Measurements from ENCODE around the gene KCNA10.

- TF ChIP-seq MAX (CRISPR knock-in tag; IDR thresholded peaks at IDR 0.05): no peak
- TF ChIP-seq, protein P1, sequence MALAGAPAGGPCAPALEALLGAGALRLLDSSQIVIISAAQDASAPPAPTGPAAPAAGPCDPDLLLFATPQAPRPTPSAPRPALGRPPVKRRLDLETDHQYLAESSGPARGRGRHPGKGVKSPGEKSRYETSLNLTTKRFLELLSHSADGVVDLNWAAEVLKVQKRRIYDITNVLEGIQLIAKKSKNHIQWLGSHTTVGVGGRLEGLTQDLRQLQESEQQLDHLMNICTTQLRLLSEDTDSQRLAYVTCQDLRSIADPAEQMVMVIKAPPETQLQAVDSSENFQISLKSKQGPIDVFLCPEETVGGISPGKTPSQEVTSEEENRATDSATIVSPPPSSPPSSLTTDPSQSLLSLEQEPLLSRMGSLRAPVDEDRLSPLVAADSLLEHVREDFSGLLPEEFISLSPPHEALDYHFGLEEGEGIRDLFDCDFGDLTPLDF (CRISPR knock-in tag; IDR thresholded peaks at IDR 0.05): no peak
- TF ChIP-seq, protein P2, sequence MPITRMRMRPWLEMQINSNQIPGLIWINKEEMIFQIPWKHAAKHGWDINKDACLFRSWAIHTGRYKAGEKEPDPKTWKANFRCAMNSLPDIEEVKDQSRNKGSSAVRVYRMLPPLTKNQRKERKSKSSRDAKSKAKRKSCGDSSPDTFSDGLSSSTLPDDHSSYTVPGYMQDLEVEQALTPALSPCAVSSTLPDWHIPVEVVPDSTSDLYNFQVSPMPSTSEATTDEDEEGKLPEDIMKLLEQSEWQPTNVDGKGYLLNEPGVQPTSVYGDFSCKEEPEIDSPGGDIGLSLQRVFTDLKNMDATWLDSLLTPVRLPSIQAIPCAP (CRISPR knock-in tag; IDR thresholded peaks at IDR 0.05): no peak
- no peak for TF ChIP-seq CTCF (IDR thresholded peaks at IDR 0.05)
- TF ChIP-seq, protein P3, sequence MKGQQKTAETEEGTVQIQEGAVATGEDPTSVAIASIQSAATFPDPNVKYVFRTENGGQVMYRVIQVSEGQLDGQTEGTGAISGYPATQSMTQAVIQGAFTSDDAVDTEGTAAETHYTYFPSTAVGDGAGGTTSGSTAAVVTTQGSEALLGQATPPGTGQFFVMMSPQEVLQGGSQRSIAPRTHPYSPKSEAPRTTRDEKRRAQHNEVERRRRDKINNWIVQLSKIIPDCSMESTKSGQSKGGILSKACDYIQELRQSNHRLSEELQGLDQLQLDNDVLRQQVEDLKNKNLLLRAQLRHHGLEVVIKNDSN (CRISPR knock-in tag; IDR thresholded peaks at IDR 0.05): no peak
- no peak for TF ChIP-seq NFATC4 (CRISPR knock-in tag; IDR thresholded peaks at IDR 0.05)
- TF ChIP-seq, protein P4, sequence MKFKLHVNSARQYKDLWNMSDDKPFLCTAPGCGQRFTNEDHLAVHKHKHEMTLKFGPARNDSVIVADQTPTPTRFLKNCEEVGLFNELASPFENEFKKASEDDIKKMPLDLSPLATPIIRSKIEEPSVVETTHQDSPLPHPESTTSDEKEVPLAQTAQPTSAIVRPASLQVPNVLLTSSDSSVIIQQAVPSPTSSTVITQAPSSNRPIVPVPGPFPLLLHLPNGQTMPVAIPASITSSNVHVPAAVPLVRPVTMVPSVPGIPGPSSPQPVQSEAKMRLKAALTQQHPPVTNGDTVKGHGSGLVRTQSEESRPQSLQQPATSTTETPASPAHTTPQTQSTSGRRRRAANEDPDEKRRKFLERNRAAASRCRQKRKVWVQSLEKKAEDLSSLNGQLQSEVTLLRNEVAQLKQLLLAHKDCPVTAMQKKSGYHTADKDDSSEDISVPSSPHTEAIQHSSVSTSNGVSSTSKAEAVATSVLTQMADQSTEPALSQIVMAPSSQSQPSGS (CRISPR knock-in tag; IDR thresholded peaks at IDR 0.05; ENCODE audit: borderline replicate concordance, low read depth): no peak
- no peak for TF ChIP-seq KAT7 (CRISPR knock-in tag; IDR thresholded peaks at IDR 0.05; ENCODE audit: borderline replicate concordance)
- TF ChIP-seq ZBTB43 (CRISPR knock-in tag; IDR thresholded peaks at IDR 0.05): no peak
- no peak for TF ChIP-seq TEAD4 (CRISPR knock-in tag; IDR thresholded peaks at IDR 0.05)
- TF ChIP-seq SOX15 (CRISPR knock-in tag; IDR thresholded peaks at IDR 0.05): no peak
Observed at GRCh38 chr1:110492573-110492972, 26.4 kb downstream of the KCNA10 start.

Data from WTC11 (cell line).